ENCODE results near the gene RPL9.
"Not testable (repeated sequence)": the region's sequence is repeated elsewhere in the genome, so short reads cannot be mapped to it uniquely, and the experiment has no call there.

RPL9 gene

DNA sequence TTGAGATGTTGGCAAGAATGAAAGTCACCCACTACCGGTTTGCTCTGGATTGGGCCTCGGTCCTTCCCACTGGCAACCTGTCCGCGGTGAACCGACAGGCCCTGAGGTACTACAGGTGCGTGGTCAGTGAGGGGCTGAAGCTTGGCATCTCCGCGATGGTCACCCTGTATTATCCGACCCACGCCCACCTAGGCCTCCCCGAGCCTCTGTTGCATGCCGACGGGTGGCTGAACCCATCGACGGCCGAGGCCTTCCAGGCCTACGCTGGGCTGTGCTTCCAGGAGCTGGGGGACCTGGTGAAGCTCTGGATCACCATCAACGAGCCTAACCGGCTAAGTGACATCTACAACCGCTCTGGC is 12.3 kb downstream of the RPL9 start:
- no peak for TF ChIP-seq POLR2A (IDR thresholded peaks at IDR 0.05; ENCODE audit: low read depth, low read length)
- no peak for TF ChIP-seq POLR2AphosphoS5 (IDR thresholded peaks at IDR 0.05; ENCODE audit: low read depth, low read length)
- FAIRE-seq (no peak), DNase-seq (ENCODE audit: insufficient read length) (no peak)

DNA sequence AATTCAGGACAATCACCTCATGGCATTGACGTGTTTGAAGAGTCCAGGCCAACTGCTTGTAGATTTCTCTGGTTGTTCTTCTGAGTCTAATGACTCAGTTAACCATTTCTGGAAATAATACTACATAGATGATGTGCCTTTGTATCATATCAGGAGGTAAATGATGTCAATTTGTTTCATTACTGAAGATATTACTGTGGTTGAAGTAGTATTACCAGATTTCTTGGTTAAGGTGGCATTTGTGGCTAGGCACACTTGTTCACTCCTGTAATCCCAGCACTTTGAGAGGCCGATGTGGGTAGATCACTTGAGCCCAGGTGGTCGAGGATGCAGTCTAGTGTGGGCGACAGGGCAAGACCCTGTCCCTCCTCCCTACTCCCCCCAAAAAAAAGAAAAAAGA is 15.7 kb downstream of the RPL9 start:
- no peak for FAIRE-seq
- DNase-seq (ENCODE audit: insufficient read length) = no peak
- no peak for TF ChIP-seq TAF1 (IDR thresholded peaks at IDR 0.05; ENCODE audit: borderline replicate concordance, low read depth, low read length)

DNA sequence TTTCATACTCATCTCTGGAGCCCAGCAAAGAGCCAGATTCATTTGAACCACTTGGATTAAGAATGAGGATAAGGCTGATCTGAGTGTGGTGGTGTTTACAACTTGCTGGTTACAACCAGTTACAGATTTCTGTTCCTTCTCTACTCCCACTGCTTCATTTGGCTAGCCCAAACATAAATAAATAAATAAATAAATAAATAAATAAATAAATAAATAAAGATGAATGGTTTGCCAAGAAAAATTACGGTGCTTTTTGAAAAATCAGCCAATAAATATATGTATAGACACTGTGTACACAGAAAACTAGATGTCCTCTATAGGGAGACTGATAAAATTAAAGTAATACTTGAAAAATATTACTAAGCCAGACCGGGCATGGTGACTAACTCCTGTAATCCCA is 17.1 kb downstream of the RPL9 start:
- no peak for DNase-seq (ENCODE audit: insufficient read length)
- FAIRE-seq = no peak
- no peak for TF ChIP-seq TAF1 (IDR thresholded peaks at IDR 0.05; ENCODE audit: borderline replicate concordance, low read depth, low read length)

DNA sequence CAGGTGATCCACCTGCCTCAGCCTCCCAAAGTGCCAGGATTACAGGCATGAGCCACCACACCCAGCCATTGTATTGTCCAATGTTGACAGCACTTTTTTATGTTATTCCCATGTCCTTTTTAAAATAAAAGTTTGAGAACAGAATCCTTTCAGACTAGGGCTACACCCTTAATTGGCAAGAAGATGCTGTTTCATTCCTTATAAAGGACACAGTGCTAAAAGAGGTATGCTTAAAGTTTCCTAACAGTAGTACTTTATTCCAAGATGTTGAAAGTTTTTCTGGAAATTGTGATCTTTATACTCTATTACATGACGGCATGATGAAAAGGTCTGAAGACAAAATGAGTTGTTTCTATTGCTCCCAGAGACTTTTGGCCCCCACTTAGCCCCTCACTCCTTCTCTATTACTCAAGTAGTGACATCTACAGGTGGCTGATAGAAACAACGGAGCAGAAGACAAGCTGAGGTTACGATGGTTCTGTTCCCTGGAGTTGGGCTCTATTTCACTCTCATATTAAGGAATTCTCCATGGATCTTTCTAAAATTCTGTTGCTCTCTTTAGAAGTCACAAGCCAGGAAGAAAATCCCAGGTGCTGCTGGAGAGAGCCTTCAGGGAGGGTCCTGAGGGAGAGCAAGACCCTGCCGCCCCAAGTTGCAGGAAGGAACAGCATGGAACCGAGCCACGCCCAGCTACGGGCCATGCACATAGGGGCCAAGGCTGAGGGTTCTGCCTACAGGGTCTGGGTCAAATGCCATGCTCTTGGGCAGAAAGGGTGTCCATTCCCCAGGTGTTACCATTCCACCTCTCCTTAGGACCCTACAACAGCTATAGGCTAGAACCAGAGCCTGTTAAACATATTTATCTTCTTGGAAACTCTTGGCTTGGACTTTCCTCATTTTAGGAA is 22.8 kb downstream of the RPL9 start:
- TF ChIP-seq POLR2A (IDR thresholded peaks at IDR 0.05; ENCODE audit: low read depth, low read length) (no peak), POLR2AphosphoS5 (IDR thresholded peaks at IDR 0.05; ENCODE audit: low read depth, low read length) (no peak), TAF1 (IDR thresholded peaks at IDR 0.05; ENCODE audit: borderline replicate concordance, low read depth, low read length) (no peak)
- no peak for DNase-seq (ENCODE audit: insufficient read length)
- no peak for FAIRE-seq

DNA sequence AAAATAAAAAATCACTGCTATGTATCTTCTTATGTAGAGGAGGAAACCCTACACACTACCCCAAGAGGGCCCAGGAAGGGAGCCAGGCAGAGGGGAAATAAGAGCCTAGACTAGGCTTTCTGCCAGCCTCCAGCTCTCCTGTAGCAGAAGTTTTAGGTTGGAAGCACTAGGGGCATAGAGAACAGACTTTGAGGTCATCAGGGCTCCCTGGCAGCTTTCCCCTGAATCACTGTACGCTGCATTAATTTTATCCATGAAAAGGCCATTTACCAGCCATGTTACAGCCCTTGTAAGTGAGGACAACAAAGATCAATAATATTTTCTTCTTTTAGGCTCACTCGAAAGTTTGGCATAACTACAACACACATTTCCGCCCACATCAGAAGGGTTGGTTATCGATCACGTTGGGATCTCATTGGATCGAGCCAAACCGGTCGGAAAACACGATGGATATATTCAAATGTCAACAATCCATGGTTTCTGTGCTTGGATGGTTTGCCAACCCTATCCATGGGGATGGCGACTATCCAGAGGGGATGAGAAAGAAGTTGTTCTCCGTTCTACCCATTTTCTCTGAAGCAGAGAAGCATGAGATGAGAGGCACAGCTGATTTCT is 24.7 kb downstream of the RPL9 start:
- no peak for DNase-seq (ENCODE audit: insufficient read length)
- TF ChIP-seq POLR2AphosphoS5 (IDR thresholded peaks at IDR 0.05; ENCODE audit: low read depth, low read length) (no peak), POLR2A (IDR thresholded peaks at IDR 0.05; ENCODE audit: low read depth, low read length) (no peak), TAF1 (IDR thresholded peaks at IDR 0.05; ENCODE audit: borderline replicate concordance, low read depth, low read length) (no peak)
- no peak for FAIRE-seq

DNA sequence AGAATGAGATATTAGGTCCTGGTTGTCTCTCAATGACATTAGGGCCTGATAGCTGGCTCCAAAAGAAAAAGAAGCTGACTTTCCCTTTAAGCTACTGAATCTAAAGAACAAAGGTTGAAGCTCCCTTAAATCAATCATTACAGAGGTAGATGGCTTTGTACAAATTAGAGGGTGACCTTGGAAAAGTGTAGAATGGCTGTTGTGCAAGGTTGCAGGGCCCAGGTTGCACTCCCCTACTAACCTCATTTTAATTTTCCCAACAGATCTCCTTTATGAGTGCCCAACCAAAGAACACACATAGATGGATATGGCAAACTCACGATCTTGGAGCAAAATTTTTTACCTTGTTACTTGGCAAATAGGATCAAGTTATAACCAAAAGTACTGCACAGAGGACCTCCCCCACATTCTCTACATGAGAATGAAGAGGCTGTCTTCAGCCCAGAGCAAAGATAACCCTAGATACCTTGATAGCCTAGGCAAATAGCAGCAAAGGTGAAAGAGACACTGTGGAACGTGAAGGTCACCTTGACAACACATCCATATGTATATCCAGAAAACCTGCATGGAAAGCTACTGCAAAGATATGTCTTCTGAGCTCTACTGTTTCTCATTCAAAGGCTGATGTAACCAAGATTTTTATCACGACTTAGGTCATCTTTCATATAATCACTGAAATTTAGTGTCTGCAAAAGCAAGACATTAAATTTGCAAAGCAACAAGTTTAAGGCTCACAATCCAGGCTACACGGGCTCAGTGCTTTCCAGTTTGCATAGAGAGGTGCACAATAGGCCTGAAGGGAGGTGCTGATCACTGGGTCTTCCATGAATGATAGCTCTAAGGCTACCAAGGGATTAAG is 29.0 kb downstream of the RPL9 start:
- TF ChIP-seq POLR2AphosphoS5 (IDR thresholded peaks at IDR 0.05; ENCODE audit: low read depth, low read length) = no peak
- no peak for TF ChIP-seq TAF1 (IDR thresholded peaks at IDR 0.05; ENCODE audit: borderline replicate concordance, low read depth, low read length)
- no peak for TF ChIP-seq POLR2A (IDR thresholded peaks at IDR 0.05; ENCODE audit: low read depth, low read length)
- no peak for FAIRE-seq
- DNase-seq (ENCODE audit: insufficient read length) = no peak

DNA sequence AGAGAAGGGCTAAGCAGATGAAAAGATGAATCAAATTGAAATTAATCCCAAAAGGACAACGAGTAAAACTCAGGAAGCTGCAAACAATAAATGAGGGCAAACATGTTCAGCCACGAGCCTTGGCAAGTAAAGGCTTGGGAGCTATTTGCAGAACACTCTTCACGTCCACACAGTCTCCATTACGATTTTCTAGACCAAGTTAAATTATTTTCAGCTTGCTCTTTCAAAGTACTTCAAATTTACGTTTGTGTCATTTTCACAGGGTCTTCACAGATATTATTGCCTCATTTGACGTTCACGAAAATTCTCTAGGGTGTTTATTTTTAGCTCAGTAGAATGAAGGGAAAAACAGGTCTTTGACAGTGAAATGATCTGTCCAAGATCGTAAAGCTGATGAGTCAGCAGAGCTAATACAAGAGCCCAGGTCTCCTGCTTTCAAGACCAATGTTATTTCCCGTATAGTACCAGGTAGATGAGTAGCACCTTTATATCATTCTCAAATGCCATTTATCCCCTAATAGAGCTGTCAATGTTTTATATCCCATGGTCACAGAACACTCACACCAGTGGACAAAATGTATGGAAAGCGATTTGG is 31.1 kb downstream of the RPL9 start:
- DNase-seq (ENCODE audit: insufficient read length) = no peak
- TF ChIP-seq TAF1 (IDR thresholded peaks at IDR 0.05; ENCODE audit: borderline replicate concordance, low read depth, low read length) = no peak
- TF ChIP-seq POLR2AphosphoS5 (IDR thresholded peaks at IDR 0.05; ENCODE audit: low read depth, low read length) = no peak
- no peak for TF ChIP-seq POLR2A (IDR thresholded peaks at IDR 0.05; ENCODE audit: low read depth, low read length)
- no peak for FAIRE-seq

DNA sequence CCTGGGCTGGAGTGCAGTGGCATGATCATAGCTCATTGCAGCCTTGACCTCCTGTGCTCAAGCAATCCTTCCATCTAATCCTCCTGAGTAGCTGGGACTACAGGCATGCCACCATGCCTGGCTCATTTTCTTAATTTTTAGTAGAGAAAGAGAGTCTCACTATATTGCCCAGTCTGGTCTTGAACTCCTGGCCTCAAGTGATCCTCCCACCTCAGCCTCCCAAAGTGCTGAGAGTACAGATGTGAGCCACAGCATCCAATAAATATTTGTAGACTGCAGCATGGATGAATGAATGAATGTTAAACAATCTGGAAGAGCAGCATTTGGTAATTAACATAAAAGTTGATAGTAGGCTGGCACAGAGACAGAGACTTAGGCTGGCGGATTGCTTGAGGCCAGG is 32.0 kb downstream of the RPL9 start:
- DNase-seq (ENCODE audit: insufficient read length) (no peak), FAIRE-seq (no peak)
- no peak for TF ChIP-seq POLR2A (IDR thresholded peaks at IDR 0.05; ENCODE audit: low read depth, low read length)
- TF ChIP-seq POLR2AphosphoS5 (IDR thresholded peaks at IDR 0.05; ENCODE audit: low read depth, low read length) = no peak
- no peak for TF ChIP-seq TAF1 (IDR thresholded peaks at IDR 0.05; ENCODE audit: borderline replicate concordance, low read depth, low read length)

DNA sequence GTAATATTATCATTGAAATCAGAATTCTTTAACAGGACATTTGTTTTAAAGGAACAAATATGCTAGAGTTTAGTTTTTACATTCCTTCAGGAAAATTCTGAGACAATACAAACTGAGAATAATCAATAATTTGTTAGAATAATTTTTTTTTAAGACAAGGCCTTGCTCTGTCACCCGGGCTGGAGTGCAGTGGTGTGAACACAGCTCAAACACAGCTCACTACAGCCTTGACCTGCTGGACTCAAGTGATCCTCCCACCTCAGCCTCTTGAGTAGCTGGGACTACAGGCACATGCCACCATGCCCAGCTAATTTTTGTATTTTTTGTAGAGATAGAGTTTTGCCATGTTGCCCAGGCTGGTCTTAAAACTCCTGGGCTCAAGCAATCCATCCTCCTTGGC is 33.4 kb downstream of the RPL9 start:
- not testable (repeated sequence) for DNase-seq (ENCODE audit: insufficient read length); FAIRE-seq

DNA sequence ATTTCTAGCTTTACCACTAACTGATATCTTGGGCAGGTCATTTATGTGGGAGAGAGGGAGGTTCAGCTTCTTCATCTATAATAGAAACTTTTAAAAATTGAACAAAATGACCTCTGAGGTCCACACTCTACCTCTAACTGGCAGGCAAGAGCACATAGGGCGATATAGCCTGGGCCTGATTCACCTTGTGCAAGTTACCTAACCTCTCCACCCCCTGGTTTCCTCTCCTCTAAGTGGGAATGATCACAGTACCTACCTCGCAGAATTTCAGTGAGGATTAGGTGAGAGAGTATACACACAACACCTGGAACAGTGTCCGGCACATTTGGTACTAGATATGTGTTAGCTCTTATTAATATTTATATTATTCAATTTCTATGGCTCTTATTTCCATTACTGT is 36.5 kb downstream of the RPL9 start:
- no peak for FAIRE-seq
- TF ChIP-seq POLR2AphosphoS5 (IDR thresholded peaks at IDR 0.05; ENCODE audit: low read depth, low read length) = no peak
- TF ChIP-seq POLR2A (IDR thresholded peaks at IDR 0.05; ENCODE audit: low read depth, low read length) = no peak
- TF ChIP-seq TAF1 (IDR thresholded peaks at IDR 0.05; ENCODE audit: borderline replicate concordance, low read depth, low read length) = no peak
- no peak for DNase-seq (ENCODE audit: insufficient read length)

DNA sequence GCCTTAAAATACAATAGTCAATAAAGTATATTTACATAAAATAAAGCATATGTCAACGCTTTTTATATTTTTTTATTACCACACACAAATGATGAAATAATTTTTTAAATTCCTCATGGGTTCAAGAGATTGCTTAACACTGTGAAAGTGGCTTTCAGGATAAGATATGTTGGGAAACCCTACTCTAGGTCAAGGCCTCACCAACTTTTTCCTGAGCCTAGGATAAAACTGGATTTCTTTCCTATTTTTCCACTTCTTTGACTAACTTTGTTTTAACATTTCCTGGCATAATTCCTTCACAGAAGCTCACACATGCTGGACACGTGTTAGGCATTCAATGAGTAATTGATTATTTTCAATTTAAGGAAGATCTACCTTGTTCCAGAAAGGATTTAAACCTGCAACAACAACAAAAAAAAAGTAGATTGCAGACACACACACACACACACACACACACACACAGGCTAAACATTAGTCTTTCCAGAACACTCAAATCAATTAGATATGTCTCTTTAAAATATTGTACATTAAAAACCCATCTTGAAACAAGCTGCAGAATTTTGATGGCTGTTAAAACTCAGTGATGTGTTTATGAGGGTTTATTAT is 42.9 kb downstream of the RPL9 start:
- no peak for DNase-seq (ENCODE audit: insufficient read length)
- no peak for FAIRE-seq

DNA sequence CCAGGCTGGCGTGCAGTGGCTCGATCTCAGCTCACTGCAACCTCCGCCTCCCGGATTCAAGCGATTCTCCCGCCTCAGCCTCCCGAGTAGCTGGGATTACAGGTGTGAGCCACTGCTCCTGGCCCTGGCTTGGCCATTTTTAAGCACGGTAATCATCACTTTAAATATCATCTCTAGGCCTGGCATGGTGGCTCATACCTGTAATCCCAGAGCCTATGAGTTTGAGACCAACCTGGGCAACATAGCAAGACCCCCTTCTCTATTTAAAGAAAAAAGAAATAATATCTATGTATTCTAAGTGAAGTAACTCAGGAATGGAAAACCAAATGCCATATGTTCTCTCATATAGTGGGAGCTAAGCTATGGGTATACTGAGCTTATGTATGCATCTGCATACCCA is 47.2 kb downstream of the RPL9 start:
- not testable (repeated sequence) for DNase-seq (ENCODE audit: insufficient read length)

More for the DNA sequence above, 42.9 kb downstream of the RPL9 start:
- TF ChIP-seq POLR2A (IDR thresholded peaks at IDR 0.05; ENCODE audit: low read depth, low read length) (no peak), POLR2AphosphoS5 (IDR thresholded peaks at IDR 0.05; ENCODE audit: low read depth, low read length) (no peak), TAF1 (IDR thresholded peaks at IDR 0.05; ENCODE audit: borderline replicate concordance, low read depth, low read length) (no peak)

More for the DNA sequence above, 47.2 kb downstream of the RPL9 start:
- not testable (repeated sequence) for FAIRE-seq

Measured in GM12892 (cell line).